ENCODE data around the gene CXCL1. TPM values are rescaled to one million over a fixed set of nuclear protein-coding genes. Genes with fewer than 3 reads are reported as not detected.

CXCL1 gene
- total and polyA plus RNA-seq, 2 donors (not counting 3 experiments of a cell fraction or from before 2014, with no cell fraction given): 20.0 to 26.7 TPM

DNA sequence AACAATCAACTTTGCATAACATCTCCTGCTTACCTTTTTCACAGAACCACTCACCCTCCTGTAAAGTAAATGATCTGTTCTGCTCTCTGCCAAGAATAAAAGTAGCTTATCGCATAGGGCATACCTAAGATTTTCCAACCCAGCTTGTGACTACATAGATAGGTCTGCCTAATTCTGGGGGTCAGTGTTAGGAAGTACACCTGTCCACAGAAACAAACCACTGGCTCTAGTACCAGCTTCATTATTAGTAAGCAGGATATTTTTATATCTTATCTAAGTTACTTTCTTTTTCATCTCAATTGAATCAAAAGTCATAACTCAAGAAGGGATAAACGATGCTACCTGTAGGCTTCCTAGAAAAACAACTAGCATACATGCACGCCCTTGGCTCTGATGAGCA, 23.8 kb downstream of the CXCL1 start:
- no peaks in the 10 kb centered on the region for H3K4me1 ChIP-seq (ENCODE audit: control insufficient read depth, extremely low read depth, insufficient read depth, low read length)
- no peaks in the 10 kb centered on the region for H3K27me3 ChIP-seq (ENCODE audit: control insufficient read depth in 2 of 2, insufficient read depth in 2 of 2, low read length in 2 of 2)
- no peaks in the 10 kb centered on the region for H3K36me3 ChIP-seq (ENCODE audit: control insufficient read depth in 2 of 2, extremely low read depth in 1 of 2, insufficient read depth in 2 of 2, low read length in 2 of 2)
- no peaks in the 10 kb centered on the region for H3K9me3 ChIP-seq (replicated peaks; ENCODE audit: control insufficient read depth, insufficient read depth, low read length)
- dilution Hi-C loops (cut with MboI; ENCODE audit: extremely low pct_ligation_motif_present, low sequenced_read_pairs) (no loop called here), intact Hi-C loops (cut with micrococcal nuclease) (no loop called here)
- no peaks in the 10 kb centered on the region for H4K20me1 ChIP-seq (replicated peaks; ENCODE audit: control insufficient read depth, extremely low read depth, insufficient read depth, low read length)
- no peak overlapping the region for H3K4me2 ChIP-seq (ENCODE audit: insufficient read depth, low read length)
- no peak for TF ChIP-seq POLR2A (IDR thresholded peaks at IDR 0.05; ENCODE audit: low read depth, low read length)
- TF ChIP-seq FOS (IDR thresholded peaks at IDR 0.05; ENCODE audit: borderline replicate concordance, insufficient read depth, low read length): no peak
- TF ChIP-seq, protein P1, sequence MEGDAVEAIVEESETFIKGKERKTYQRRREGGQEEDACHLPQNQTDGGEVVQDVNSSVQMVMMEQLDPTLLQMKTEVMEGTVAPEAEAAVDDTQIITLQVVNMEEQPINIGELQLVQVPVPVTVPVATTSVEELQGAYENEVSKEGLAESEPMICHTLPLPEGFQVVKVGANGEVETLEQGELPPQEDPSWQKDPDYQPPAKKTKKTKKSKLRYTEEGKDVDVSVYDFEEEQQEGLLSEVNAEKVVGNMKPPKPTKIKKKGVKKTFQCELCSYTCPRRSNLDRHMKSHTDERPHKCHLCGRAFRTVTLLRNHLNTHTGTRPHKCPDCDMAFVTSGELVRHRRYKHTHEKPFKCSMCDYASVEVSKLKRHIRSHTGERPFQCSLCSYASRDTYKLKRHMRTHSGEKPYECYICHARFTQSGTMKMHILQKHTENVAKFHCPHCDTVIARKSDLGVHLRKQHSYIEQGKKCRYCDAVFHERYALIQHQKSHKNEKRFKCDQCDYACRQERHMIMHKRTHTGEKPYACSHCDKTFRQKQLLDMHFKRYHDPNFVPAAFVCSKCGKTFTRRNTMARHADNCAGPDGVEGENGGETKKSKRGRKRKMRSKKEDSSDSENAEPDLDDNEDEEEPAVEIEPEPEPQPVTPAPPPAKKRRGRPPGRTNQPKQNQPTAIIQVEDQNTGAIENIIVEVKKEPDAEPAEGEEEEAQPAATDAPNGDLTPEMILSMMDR (IDR thresholded peaks at IDR 0.05; ENCODE audit: extremely low read depth in 1 of 2, insufficient read depth in 1 of 2, low read depth in 1 of 2, low read length in 2 of 2): no peak
- TF ChIP-seq POLR2AphosphoS5 (IDR thresholded peaks at IDR 0.05; ENCODE audit: insufficient read depth, low read depth, low read length): no peak
- TF ChIP-seq MYC (IDR thresholded peaks at IDR 0.05; ENCODE audit: low read depth, low read length): no peak
- no peak for TF ChIP-seq GATA2 (IDR thresholded peaks at IDR 0.05; ENCODE audit: insufficient read depth, insufficient read length, low read depth, low read length)
- no peak for TF ChIP-seq JUN (IDR thresholded peaks at IDR 0.05; ENCODE audit: borderline replicate concordance, insufficient read depth, insufficient read length, low read depth)
- TF ChIP-seq, protein P2, sequence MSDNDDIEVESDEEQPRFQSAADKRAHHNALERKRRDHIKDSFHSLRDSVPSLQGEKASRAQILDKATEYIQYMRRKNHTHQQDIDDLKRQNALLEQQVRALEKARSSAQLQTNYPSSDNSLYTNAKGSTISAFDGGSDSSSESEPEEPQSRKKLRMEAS (IDR thresholded peaks at IDR 0.05; ENCODE audit: insufficient read depth, insufficient read length): no peak
- no peak for TF ChIP-seq EZH2 (IDR thresholded peaks at IDR 0.05; ENCODE audit: borderline replicate concordance, low read depth, low read length, severe bottlenecking)
- H3K79me2 ChIP-seq (ENCODE audit: control insufficient read depth, insufficient read depth, low read length): no peaks in the 10 kb centered on the region
- POLR2A ChIA-PET: no interaction called here
- CTCF ChIA-PET: no interaction called here
- BruUV-seq (replicated peaks): no TSS peak
- no peak overlapping the region for H3K9ac ChIP-seq (replicated peaks; ENCODE audit: extremely low read depth, insufficient read depth, low read length)
- H3K27ac ChIP-seq (ENCODE audit: insufficient read depth, low read depth, low read length): no peak overlapping the region
- no peaks in the 10 kb centered on the region for H3K9me1 ChIP-seq (replicated peaks; ENCODE audit: control insufficient read depth, extremely low read depth, insufficient read depth, low read length)
- no peak overlapping the region for H2AFZ ChIP-seq (ENCODE audit: low read depth, low read length)
- DNase-seq (ENCODE audit: low read depth, low spot score) (no peak), FAIRE-seq (no peak)
- H3K4me3 ChIP-seq (replicated peaks in 1 of 3; ENCODE audit: insufficient read depth in 1 of 3, low read depth in 1 of 3, low read length in 3 of 3): no peak overlapping the region
